ENCODE measurements around the gene ARHGAP26.
A peak's percentile ranks its signal among the peaks of the same experiment; 100 is the strongest.
"Not testable (repeated sequence)": the region's sequence is repeated elsewhere in the genome, so short reads cannot be mapped to it uniquely, and the experiment has no call there.

The ARHGAP26 gene

DNA sequence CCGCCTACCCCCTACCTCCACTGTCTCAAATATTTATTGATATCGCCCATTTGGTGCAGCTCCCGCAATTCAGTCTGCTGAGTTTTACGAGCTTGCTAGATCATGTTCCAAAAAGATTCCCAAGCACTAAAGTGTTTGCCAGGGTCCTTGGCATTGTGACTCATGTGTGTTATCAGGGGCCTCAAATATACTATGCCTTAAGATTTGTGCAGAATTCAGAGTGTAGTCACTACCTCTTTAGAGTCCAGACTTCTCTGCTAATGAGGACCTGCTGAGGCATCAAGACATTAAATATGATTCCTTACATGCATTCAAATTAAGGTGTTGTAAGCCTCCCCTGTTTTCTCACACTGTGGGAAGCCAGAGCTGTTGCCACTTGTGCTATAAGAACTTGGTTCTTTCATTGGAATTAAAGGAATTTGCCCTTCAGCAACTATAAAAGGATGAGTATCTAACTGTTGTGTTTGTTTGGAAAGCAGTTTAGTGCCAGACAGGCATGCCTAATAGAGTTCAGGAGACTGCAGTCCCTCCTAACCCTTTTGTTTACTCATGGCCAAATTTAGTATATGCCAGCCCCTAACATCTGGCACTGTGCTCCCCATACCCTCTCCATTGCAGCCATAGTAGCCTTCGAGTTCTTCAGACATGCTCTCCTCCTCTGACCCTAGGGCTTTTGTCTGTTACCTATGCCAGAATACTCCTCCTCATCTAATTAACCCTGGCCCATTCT lies 316.9 kb downstream of the ARHGAP26 start:
- in situ Hi-C loops (cut with MboI; ENCODE audit: low pct_unique_long_range_greater_than_20kb, low sequenced_read_pairs) = no loop called here
- no peak for DNase-seq

DNA sequence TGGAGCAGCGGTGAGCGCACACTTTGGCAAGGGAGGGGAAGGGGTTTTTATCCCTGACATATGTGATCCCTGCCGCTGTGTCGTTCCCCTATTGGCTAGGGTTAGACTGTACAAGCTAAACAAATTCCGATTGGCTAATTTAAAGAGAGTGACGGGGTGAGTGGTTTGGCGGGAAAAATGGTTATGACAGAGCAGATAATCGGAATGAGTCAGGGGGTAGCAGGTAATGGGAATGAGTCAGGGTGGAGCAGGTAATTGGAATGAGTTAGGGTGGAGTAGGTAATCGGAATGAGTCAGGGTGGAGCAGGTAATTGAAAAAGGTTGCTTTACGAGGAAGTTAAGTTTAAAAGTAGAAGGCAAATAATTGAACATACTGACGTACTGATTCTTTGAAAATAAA lies 318.5 kb downstream of the ARHGAP26 start:
- in situ Hi-C loops (cut with MboI; ENCODE audit: low pct_unique_long_range_greater_than_20kb, low sequenced_read_pairs); DNase-seq: not testable (repeated sequence)

DNA sequence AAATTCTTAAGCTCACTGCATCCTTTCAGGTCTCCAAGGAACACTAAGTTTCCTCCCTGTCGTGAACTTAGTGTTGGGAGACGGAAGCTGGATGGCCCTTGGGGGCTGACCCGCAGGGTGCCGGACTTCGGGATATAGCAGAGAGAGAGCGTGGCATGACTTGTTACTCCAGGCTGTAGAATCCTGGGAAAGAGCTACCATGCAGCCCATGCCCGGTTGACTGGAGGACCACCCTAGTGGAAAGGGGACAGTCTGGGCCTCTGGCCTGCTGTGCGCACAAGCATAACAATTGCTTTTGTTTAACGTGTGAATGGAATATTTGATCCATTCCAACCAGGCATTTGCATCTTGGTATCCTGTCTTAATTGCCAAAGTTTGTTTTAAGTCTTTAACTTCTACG lies 319.9 kb downstream of the ARHGAP26 start:
- in situ Hi-C loops (cut with MboI; ENCODE audit: low pct_unique_long_range_greater_than_20kb, low sequenced_read_pairs); DNase-seq: not testable (repeated sequence)

DNA sequence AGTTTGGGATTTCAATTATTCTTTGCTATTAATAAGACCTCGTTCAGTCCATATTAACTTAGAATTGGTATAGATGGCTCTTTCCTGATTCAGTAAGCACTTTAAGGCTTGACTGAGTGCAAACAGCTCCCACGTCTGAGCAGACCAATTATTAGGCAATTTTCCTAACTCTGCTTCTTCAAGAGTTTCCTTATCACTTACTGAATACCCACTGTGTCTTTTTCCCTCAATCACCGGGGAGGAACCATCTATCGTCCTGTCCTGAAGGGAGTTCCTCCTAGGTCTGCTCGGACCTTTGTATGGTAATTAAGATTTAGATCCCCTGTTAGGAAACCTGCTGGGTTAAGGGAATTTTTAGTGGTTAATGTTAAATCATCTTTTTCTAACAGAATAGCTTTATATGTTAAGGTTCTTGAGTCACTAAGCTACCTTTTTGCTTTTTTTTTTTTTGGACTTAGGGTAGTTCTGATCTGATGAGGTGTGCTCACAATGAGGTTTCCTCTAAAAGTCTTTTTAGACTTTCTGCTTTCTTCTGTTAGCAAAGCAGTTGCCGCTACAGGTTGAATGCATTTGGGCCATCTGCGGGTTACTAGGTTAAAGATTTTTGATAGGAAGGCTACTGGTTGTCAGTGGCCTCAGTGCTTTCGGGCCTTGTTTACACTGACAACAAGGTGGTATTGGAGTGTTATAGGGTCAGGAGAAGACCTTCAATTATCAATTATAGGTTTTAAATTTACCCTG lies 322.7 kb downstream of the ARHGAP26 start:
- DNase-seq; in situ Hi-C loops (cut with MboI; ENCODE audit: low pct_unique_long_range_greater_than_20kb, low sequenced_read_pairs): not testable (repeated sequence)

DNA sequence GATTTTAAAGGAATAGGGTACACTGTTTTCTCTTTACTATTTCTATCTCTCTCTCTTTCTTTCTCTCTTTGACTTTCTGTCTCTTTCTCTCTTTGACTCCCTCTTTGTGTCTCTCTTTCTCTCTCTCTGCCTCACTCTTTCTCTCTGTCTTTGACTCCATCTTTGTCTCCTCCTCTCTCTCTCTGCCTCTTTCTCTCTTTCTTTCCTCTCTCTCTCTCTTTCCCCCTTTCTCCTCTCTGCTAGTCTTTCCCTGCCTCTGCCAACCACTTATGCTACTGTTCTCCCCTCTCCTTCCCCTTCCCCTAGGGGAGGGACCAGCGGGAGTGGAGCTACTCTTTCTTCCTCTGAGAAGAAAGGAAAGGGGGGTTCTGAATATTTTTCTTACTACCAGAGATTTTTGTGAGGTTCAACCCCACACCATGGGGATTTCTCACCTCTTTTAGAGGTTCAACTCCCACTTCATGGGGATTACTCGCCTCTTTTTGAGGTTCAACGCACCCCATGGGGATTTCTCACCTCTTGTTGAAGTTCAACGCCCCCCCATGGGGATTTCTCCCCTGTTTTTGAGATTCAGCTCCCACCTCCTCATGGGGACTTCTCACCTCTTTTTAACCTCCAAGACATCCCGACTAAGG lies 323.4 kb downstream of the ARHGAP26 start:
- DNase-seq = no peak
- in situ Hi-C loops (cut with MboI; ENCODE audit: low pct_unique_long_range_greater_than_20kb, low sequenced_read_pairs) = no loop called here

DNA sequence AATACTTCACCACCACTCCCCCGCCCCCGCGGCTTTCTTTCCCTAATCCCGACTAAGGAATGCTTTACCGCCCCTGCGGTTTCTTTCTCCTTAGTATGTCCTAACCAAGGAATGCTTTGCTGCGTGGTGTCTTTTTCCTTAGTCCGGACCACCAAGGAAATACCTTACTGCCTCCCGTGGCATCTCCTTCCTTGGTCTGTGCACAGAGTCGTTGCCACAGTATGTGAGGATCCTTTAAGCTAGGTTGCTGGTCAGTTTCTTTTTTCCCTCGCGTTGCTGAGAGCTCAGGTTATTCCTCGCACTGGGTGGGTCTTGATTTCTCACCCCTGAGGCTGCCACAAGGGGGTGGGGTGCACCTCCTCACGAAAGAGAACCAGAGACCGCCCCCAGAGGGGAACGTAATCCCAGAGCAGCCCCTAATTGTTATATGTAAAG lies 323.9 kb downstream of the ARHGAP26 start:
- no peak for DNase-seq
- in situ Hi-C loops (cut with MboI; ENCODE audit: low pct_unique_long_range_greater_than_20kb, low sequenced_read_pairs) = no loop called here

DNA sequence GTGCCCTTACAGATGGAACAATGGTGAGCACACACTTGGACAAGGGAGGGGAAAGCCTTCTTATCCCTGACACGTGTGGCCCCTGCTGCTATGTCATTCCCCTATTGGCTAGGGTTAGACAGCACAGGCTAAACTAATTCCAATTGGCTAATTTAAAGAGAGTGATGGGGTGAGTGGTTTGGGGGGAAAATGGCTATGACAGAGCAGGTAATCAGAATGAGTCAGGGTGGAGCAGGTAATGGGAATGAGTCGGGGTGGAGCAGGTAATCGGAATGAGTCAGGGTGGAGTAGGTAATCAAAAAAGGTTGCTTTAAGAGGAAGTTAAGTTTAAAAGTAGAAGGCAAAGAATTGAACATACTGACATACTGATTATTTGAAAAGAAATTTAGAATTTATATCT lies 324.4 kb downstream of the ARHGAP26 start:
- DNase-seq; in situ Hi-C loops (cut with MboI; ENCODE audit: low pct_unique_long_range_greater_than_20kb, low sequenced_read_pairs): not testable (repeated sequence)

DNA sequence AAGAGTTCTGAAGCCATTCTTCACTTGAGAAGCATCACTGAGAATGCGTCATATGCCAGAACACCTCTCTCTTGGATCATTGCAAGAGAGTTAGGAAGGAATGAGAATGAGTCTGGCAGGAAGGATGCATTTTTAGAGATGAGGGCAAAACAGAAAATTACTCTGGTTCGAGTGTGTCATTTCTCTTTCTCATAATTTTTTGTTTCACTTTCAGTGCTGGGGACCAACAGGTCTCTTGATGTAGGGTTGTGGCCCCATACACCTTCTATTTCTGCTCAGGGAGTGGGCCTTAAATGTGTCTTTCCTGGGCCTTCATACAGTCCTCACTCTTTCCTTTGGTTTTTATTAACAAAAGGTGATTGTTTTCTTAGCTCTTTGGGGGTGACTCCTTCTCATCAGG lies 330.9 kb downstream of the ARHGAP26 start:
- in situ Hi-C loops (cut with MboI; ENCODE audit: low pct_unique_long_range_greater_than_20kb, low sequenced_read_pairs) = no loop called here
- DNase-seq = no peak

DNA sequence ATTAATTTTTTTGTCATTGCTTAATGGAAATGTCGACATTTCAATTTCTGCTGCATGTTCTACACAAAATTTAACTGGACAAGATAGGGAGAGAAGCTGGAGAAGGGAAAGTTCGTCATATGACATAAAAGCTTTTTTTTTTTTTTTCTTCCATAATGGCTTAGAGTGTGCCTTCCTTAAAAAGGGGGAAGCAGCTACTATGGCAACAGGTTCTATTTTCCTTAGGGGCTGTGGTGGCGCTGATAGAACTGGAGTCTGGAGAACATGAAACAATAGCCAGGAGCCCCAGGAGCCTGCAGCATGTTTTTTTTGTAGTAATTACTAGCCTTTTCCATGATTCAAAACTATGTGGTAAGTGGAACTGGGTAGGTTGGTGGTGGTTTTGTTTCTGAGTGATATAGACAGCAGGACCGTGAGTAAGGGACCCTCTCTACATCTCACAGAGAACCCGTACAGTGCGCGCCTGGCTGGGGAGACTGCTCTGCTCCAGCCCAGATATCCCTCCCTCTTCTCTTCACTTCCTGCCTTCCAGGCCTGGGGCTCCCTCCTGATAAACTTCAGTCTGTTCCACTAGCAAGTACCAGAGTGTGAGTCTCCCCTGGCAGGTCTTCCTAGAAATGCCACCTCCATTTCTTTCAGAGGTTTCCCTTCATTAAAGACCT lies 331.7 kb downstream of the ARHGAP26 start:
- in situ Hi-C loops (cut with MboI; ENCODE audit: low pct_unique_long_range_greater_than_20kb, low sequenced_read_pairs) = no loop called here
- peak; percentile 54 for DNase-seq

DNA sequence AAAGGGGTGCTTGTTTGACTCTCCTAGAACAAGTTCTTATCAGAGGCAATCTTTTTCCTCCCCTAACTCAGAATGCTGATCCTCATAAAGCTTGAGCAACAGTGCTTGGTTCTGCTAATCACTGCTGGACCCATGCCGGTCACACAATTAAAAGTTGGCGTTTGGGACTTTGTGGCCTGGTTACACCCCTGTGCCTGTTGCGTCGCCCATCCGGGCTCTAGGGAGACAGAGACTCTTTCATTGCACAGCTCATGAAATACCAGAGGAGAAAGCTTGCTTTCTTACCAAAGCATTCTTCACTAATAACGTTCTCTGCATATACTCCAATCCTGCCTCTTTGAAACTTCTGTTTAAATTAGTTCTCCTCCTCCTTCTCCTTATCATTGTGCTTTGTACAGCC lies 332.2 kb downstream of the ARHGAP26 start:
- DNase-seq = no peak
- in situ Hi-C loops (cut with MboI; ENCODE audit: low pct_unique_long_range_greater_than_20kb, low sequenced_read_pairs) = no loop called here

DNA sequence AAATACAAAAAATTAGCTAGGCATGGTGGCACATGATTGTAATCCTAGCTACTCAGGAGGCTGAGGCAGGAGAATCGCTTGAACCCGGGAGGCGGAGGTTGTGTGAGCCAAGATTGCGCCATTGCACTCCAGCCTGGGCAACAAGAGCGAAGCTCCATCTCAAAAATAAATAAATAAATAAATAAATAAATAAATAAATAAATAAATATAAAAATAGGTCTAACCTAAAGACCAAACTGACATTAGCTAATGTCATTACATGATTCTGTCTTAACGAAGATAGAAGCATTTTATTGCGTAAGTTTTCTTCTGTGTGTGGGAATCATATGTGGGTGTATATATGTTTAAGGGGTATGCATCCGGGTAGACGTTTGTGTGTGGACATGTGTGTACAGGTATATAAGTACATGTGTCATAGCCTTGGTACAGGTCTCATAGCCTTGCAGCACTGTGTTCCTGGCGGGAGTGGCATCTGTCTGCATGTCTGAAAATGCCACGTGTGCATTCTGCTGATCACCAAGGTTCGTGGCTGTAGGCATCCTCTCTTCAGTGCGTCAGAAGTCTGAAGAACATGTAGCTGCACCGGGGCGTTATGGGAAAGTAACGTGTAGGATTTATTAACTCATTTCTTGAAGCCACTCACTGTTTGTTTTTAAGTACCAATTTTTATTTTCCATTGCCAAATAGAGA lies 335.2 kb downstream of the ARHGAP26 start:
- DNase-seq = no peak
- in situ Hi-C loops (cut with MboI; ENCODE audit: low pct_unique_long_range_greater_than_20kb, low sequenced_read_pairs) = no loop called here

DNA sequence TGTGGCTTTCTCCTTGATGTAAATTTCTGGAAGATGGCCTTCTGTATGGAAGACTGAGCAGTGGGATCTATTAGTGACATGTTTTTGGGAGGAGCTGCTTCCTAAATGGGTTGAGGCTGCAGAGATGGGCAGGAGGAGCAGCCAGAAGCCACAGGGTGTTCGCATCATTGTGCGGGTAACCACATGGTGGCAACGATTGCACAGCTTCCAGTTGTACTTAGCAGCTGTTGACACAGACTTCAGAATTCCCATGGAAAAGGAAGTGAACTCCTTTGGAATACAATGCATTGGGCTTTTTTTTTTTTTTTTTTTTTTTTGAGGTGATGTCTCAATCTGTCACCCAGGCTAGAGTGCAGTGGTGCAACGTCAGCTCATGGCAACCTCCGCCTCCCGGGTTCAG lies 336.0 kb downstream of the ARHGAP26 start:
- in situ Hi-C loops (cut with MboI; ENCODE audit: low pct_unique_long_range_greater_than_20kb, low sequenced_read_pairs) = no loop called here
- no peak for DNase-seq

DNA sequence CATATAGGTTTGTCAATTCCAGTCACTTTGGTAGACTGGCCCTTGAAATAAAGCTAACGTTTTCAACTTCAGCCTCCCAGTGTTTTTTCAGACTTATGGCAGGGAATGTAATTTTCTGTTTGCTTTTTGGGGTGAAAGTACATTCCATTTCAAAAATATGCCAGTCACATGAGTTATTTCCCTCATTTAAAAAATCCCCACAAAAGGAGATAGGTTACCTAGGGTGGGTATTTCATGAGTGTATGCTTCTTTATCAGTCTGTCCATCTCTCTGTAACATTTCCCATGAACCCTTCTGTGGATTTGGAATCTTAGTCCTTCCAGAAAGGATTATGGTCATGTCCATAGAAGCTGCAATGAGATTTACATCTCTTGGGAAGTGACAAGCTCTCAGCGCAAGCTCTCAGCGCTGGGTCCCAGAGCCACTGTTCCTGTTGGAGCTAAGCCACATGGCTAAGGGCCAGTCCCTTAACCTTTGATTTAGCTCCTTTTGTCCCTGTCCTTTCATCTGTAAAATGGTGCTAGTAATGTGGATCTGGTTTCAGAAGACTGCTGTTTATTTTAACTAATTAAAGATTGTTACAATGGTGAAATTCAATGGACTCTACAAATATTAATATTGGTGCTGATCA lies 338.4 kb downstream of the ARHGAP26 start:
- in situ Hi-C loops (cut with MboI; ENCODE audit: low pct_unique_long_range_greater_than_20kb, low sequenced_read_pairs) = no loop called here
- no peak for DNase-seq

DNA sequence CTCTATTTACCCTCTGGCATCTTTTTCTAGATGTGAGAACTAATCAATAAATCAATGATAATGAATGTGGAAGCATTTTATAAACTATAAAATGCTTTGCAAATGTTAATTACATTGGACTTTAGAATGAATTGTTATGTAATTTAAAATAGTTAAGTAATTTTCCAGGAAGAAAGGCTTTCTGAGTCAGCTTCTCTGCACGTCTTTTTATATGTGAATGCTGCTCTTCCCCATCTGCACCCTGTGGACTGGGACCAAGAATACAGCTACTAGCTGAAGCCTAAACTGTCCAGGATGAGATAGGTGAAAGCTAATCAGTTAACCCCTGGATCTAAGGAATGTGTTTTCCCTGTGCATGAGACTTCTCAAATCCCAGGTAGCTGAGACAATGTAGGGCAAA lies 340.4 kb downstream of the ARHGAP26 start:
- no peak for DNase-seq
- in situ Hi-C loops (cut with MboI; ENCODE audit: low pct_unique_long_range_greater_than_20kb, low sequenced_read_pairs) = no loop called here

DNA sequence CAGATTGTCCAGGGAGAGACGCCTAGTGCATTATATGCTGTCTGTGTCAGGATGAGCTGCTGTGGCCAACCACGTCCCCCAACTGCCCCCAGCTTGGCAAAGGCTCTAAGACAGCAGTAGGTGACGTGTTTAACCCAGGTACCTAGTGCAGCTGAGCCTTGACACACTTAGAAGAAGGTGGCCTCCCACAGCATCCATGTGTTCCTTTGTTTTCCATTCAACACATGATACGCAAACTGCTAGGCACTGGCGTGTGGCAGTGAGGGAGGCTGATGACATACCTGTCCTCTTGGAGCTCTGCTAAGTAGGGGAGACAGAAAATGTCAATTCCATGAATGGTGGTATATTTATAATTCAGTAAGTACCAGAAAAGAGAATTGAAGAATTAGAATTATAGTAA lies 341.6 kb downstream of the ARHGAP26 start:
- DNase-seq = no peak
- in situ Hi-C loops (cut with MboI; ENCODE audit: low pct_unique_long_range_greater_than_20kb, low sequenced_read_pairs) = no loop called here

DNA sequence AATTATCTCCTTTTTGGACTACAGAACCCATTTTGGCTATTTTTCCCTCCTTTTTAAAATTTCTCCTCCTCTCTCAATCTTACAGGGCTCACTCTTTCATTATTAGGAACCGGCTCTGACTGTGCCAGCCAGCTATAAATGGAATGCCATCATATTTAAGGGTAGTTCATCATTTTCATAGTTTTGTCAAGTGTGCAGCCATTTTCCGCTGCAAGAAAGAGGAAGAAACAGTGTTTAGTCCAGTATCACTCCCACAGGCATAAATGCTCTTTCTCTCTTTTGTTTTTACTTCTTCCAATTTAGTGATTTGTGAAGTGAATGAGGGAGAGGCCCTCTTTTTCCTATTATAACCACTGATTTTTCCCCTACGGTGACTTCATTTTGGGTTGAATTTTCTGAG lies 343.3 kb downstream of the ARHGAP26 start:
- DNase-seq = peak; percentile 47
- in situ Hi-C loops (cut with MboI; ENCODE audit: low pct_unique_long_range_greater_than_20kb, low sequenced_read_pairs) = no loop called here

DNA sequence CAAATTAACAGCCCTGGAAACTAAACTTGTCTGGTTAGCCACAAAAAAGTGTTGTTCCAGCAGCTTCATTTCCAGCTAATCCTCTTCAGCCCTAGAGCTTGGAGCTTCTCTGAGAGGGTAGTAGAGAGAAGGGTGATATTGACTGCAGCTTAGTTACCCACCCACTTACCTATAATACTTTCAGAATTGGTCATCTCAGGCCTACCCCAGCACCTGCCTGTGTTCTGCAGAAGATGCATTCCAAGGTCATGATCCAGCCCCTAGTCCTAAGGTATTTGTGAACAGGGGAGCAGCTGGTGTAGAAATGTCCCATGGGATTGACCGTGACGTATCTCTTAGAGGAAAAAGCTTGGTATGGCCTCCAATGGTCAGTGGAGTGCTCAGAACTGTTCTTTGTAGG lies 344.3 kb downstream of the ARHGAP26 start:
- no peak for DNase-seq
- in situ Hi-C loops (cut with MboI; ENCODE audit: low pct_unique_long_range_greater_than_20kb, low sequenced_read_pairs) = no loop called here

DNA sequence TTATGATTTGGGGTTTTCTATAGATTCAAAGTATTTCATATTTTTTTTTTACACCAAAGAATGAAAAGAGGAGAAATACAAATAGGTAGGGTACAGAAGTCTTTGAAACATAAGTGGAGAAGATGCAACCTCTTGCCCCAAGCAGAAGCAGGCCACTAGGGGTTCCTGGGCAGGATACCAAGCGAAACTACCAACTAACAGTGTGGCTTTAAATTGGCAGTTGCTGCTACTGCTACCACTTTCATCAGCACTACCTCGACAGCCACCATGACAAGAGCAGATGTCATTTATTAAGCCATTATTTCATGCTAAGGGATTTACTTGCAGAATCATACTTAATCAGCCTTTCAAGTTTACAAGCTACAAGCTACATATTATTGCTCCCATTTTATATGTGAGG lies 345.2 kb downstream of the ARHGAP26 start:
- in situ Hi-C loops (cut with MboI; ENCODE audit: low pct_unique_long_range_greater_than_20kb, low sequenced_read_pairs) = no loop called here
- no peak for DNase-seq

DNA sequence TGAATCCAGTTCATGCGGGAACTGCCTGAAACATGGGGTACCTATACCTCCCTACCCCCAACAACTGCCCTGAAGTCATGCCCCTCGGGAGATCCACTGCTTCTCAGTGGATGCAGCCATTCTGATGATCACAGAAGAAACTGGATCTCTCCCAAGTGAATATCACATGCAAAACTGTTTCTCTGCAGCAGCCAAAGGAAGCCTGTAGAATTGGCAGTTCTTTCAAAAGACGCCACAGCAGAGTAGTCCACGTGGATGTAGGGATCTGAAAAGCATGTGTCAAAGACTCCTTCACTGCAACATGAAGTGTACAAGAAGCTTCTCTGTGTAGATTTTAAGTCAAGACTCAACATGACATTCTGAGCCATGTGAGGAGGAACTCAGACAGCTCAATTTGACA lies 346.6 kb downstream of the ARHGAP26 start:
- in situ Hi-C loops (cut with MboI; ENCODE audit: low pct_unique_long_range_greater_than_20kb, low sequenced_read_pairs) = no loop called here
- no peak for DNase-seq
